Mucosa of gallbladder (tissue), 1 donor: ENCODE data around the gene U2AF1L4. TPM values are rescaled to one million over a fixed set of nuclear protein-coding genes. Genes with fewer than 3 reads are reported as not detected.
"Not testable (repeated sequence)": the region's sequence is repeated elsewhere in the genome, so short reads cannot be mapped to it uniquely, and the experiment has no call there.

ENCODE experiments used
- DNase-seq: peaks from one replicate; pipeline ENCODE4 v3.0.0-alpha.2; 2020; ENCODE audit warnings: low spot score
- total RNA-seq: library from RNA; stranded (reverse); gene quantifications from one replicate; pipeline ENCODE4 v1.2.1, GENCODE V29; 2021
- donor health status: DM: no; HTN: no; CAD: no.

U2AF1L4 gene
- total RNA-seq, 1 donor from 2014 or later, result 23.9 TPM

GRCh38 chr19:35725216-35725861, 19.9 kb downstream of the U2AF1L4 start:
- DNase-seq, result no peak

- DNase-seq, result no peak
These were observed 20.7 kb downstream of the U2AF1L4 start for GRCh38 chr19:35724560-35724959.

- not testable (repeated sequence) for DNase-seq
These were observed 21.1 kb downstream of the U2AF1L4 start for GRCh38 chr19:35724132-35724531.

- DNase-seq, result no peak
These were observed 21.5 kb downstream of the U2AF1L4 start for GRCh38 chr19:35723671-35724070.

GRCh38 chr19:35722897-35723296, 22.3 kb downstream of the U2AF1L4 start:
- DNase-seq, result no peak

GRCh38 chr19:35722461-35722860, 22.8 kb downstream of the U2AF1L4 start:
- no peak for DNase-seq

GRCh38 chr19:35721374-35721773, 23.8 kb downstream of the U2AF1L4 start:
- DNase-seq, result no peak

GRCh38 chr19:35720648-35721047, 24.6 kb downstream of the U2AF1L4 start:
- no peak for DNase-seq

GRCh38 chr19:35720163-35720524, 25.1 kb downstream of the U2AF1L4 start:
- DNase-seq, result no peak

GRCh38 chr19:35719402-35720162, 25.6 kb downstream of the U2AF1L4 start:
- DNase-seq, result no peak

GRCh38 chr19:35718345-35719041, 26.7 kb downstream of the U2AF1L4 start:
- no peak for DNase-seq

GRCh38 chr19:35717665-35718344, 27.4 kb downstream of the U2AF1L4 start, which contains the start of gene KMT2B:
Gene KMT2B (plus strand): TSS chr19:35718003. CDS start chr19:35718019, 16 bp downstream.
- no peak for DNase-seq

- peak; percentile 95 for DNase-seq
These were observed 28.2 kb downstream of the U2AF1L4 start for GRCh38 chr19:35716801-35717664.

- peak; percentile 39 for DNase-seq
These were observed 29.0 kb downstream of the U2AF1L4 start for GRCh38 chr19:35715981-35716800.

- no peak for DNase-seq
These were observed 29.8 kb downstream of the U2AF1L4 start for GRCh38 chr19:35715355-35715809.

- no peak for DNase-seq
These were observed 30.4 kb downstream of the U2AF1L4 start for GRCh38 chr19:35714601-35715354.

GRCh38 chr19:35713904-35714495, 31.2 kb downstream of the U2AF1L4 start:
- no peak for DNase-seq

GRCh38 chr19:35713506-35713850, 31.7 kb downstream of the U2AF1L4 start:
- DNase-seq, result no peak
